Measurements from ENCODE around the gene PNLIPRP3.

Gene PNLIPRP3

GRCh38 chr10:116451711-116452337 is 24.2 kb downstream of the PNLIPRP3 start:
- no peak for DNase-seq

- no peak for DNase-seq
Observed at GRCh38 chr10:116452338-116452720, 24.7 kb downstream of the PNLIPRP3 start.

- DNase-seq: no peak
Observed at GRCh38 chr10:116457488-116457887, 29.8 kb downstream of the PNLIPRP3 start.

GRCh38 chr10:116460219-116460618 is 32.6 kb downstream of the PNLIPRP3 start:
- no peak for DNase-seq

GRCh38 chr10:116461680-116462079 is 34.0 kb downstream of the PNLIPRP3 start:
- no peak for DNase-seq

GRCh38 chr10:116464257-116464656 is 36.6 kb downstream of the PNLIPRP3 start:
- DNase-seq: no peak

GRCh38 chr10:116465546-116465945 is 37.9 kb downstream of the PNLIPRP3 start:
- DNase-seq: no peak

GRCh38 chr10:116466715-116467422 is 39.2 kb downstream of the PNLIPRP3 start:
- DNase-seq: no peak

GRCh38 chr10:116469437-116469836 is 41.8 kb downstream of the PNLIPRP3 start:
- no peak for DNase-seq

GRCh38 chr10:116470071-116470470 is 42.4 kb downstream of the PNLIPRP3 start:
- DNase-seq: no peak

- DNase-seq: no peak
Observed at GRCh38 chr10:116470768-116471415, 43.2 kb downstream of the PNLIPRP3 start.

- no peak for DNase-seq
Observed at GRCh38 chr10:116472891-116473290, 45.2 kb downstream of the PNLIPRP3 start.

- no peak for DNase-seq
Observed at GRCh38 chr10:116475866-116476265, 48.2 kb downstream of the PNLIPRP3 start.

- no peak for DNase-seq
Observed at GRCh38 chr10:116476461-116476860, 48.8 kb downstream of the PNLIPRP3 start.

- DNase-seq: no peak
Observed at GRCh38 chr10:116477986-116478664, 50.5 kb downstream of the PNLIPRP3 start.

- no peak for DNase-seq
Observed at GRCh38 chr10:116486770-116487448, 59.3 kb downstream of the PNLIPRP3 start.

- DNase-seq: no peak
Observed at GRCh38 chr10:116487522-116488430, 60.1 kb downstream of the PNLIPRP3 start.

GRCh38 chr10:116489460-116489859 is 61.8 kb downstream of the PNLIPRP3 start:
- no peak for DNase-seq

- DNase-seq: no peak
Observed at GRCh38 chr10:116490028-116490662, 62.5 kb downstream of the PNLIPRP3 start.

- DNase-seq: no peak
Observed at GRCh38 chr10:116504786-116505185, 77.1 kb downstream of the PNLIPRP3 start.

- DNase-seq: no peak
Observed at GRCh38 chr10:116510565-116510964, 82.9 kb downstream of the PNLIPRP3 start.

Measured in NCI-H1105 treated with DMSO at 0.1 percent for 48 hours (cell line).